Vagina (tissue), 2 donors: ENCODE data around the gene NELL1.

Experiments
- CTCF ChIP-seq, 3 experiments: fragments of 450-650 bp in 2 of 3; fragments of 200-600 bp in 1 of 3; sonication (generic) in 1 of 3; IDR thresholded peaks; one replicate each; pipeline ENCODE4 v1.5.1; 2017 to 2019; ENCODE audit warnings: antibody characterized with exemption in 3 of 3, mild to moderate bottlenecking in 2 of 3, moderate library complexity in 2 of 3
- POLR2A ChIP-seq, 2 donors: fragments of 450-650 bp; IDR thresholded peaks; one replicate each; pipeline ENCODE4 v1.6.1; 2017; ENCODE audit warnings: antibody characterized with exemption in 2 of 2, mild to moderate bottlenecking in 2 of 2, moderate library complexity in 2 of 2

- TF ChIP-seq POLR2A (IDR thresholded peaks at IDR 0.05) (no peak), CTCF (IDR thresholded peaks at IDR 0.05) (no peak)
These were observed 792.3 kb downstream of the NELL1 start for GRCh38 chr11:21461701-21462100.
